OCI-LY1 (cell line): ENCODE results near the gene SLC4A5.

Source experiments
- CTCF ChIP-seq: fragments of 200-600 bp; sonication (generic), shearing (Covaris generic); IDR thresholded peaks from 2 replicates; pipeline ENCODE4 v1.5.1; 2017; ENCODE audit warnings: mild to moderate bottlenecking, antibody characterized with exemption, low read length, moderate library complexity, mixed read lengths
- EZH2 ChIP-seq: fragments of 200-600 bp; sonication (generic), shearing (Covaris generic); IDR thresholded peaks from 2 replicates; pipeline ENCODE4 v1.8.0; 2017; ENCODE audit warnings: borderline replicate concordance, mixed run types, mild to moderate bottlenecking, antibody characterized with exemption, low read length, moderate library complexity, mixed read lengths

- TF ChIP-seq EZH2 (no peak), CTCF (no peak)
Measured at GRCh38 chr2:74345272-74345943, 2.2 kb upstream of the SLC4A5 start.
